HG03135 (cell line): Measurements from ENCODE around the gene LMAN1L.

Source experiments
- ATAC-seq: cut with Tn5 transposase; IDR thresholded peaks from one replicate; pipeline ENCODE4 v1.9.1; 2021; ENCODE audit warnings: mild to moderate bottlenecking, moderate library complexity; ENCODE audit not compliant: unreplicated experiment

The LMAN1L gene

GRCh38 chr15:74812533-74812932, at the start of gene LMAN1L:
LMAN1L (plus strand) TSS chr15:74812835; CDS start chr15:74812855, 20 bp downstream.
- no peak for ATAC-seq

DNA sequence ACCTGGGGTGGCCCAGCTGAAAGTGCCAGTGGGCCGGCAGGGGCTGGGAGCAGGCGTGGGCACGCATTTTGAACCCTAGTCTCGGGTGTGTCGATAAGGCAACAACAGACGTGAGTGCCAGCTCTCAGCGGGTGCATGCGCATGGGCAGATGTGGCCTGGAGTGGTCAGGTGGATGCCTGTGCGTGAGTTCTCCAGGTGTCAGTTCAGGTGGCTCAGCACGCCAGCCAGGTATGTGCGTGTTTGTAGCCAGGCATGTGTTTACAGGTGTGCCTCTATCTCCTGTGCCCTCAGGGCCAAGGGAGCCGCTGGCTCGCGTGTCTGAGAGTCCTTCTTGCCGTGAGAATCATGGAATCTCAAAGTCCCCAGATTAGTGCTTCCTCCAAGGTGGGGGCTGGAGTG, 49.2 kb upstream of the LMAN1L start:
- no peak for ATAC-seq

GRCh38 chr15:74767167-74768098, 45.2 kb upstream of the LMAN1L start:
- ATAC-seq, result no peak

- no peak for ATAC-seq
Observed at GRCh38 chr15:74768099-74768770, 44.4 kb upstream of the LMAN1L start.

DNA sequence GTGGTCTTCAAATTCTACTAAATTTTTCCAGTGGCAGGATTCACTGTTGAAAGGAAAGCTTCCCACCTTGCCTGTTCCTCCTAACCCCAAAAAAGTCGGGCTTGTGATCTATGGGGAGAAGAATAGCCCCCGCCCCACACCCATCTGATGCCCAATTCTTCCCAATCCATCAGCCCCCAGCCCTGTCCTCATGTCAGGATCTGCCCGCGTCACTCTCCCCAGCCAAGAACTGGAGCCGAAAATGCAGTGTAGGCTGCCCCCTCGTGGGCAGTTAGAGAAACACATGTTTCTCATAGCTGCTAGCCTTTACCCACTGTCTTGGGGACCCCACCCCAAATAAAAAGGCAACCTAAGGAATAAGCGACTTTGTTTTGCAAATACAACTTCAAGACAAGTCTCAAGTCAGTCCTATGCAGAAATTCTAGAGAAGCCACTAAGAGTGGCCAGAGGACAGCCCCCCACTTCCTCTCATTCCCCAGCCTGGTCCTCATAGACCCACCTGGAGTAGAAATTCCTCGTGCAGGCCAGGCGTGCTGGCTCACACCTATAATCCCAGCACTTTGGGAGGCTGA, 43.8 kb upstream of the LMAN1L start:
- ATAC-seq, result no peak

- no peak for ATAC-seq
Observed at GRCh38 chr15:74769463-74770025, 43.1 kb upstream of the LMAN1L start.

GRCh38 chr15:74770211-74770903, 42.3 kb upstream of the LMAN1L start:
- no peak for ATAC-seq

DNA sequence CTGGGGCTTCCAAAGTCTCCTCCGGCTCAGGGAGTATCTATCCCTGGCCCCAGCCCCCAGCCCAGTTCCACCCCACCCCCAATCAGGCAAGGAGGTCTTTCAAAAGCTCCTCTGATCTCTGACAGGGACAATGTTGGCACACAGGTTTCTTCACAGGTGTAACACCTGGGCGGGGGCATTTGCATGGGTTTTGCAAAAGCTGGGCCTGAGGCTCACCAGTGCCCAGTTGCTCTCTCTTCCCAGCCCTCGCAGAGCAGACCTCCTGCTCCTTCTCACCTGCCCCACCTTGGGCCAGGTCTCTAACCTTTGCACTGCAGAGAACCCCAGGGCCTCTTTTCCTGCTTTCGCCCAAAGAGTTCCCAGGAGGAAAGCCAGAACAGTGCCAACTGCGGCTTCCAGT, 39.3 kb upstream of the LMAN1L start:
- no peak for ATAC-seq

DNA sequence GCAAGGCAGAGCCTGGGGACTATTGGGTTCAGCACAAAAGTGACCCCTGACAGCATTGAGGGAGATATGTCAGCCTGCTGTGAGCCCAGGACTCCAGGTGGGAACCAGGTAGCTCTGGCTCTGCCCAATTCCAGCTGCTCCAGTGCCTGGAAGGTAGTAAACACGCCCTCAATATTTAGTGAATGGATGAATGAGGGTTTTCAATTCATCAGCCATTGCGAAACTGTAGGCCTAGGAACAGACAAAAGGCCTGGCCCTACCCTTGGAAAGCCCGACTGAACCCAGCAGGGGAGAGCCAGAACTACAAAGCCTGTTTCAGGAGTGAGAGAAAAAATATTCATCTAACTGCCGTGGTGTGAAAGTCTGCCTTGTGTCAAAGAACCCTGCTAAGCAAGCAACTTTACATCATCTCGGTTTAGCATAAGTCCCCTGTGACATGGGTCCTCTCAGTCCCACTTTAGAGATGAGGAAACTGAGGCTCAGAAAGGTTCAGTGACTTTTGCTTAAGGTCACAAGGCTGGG, 38.8 kb upstream of the LMAN1L start:
- ATAC-seq, result no peak

GRCh38 chr15:74775132-74775562, 37.5 kb upstream of the LMAN1L start:
- ATAC-seq, result no peak

- no peak for ATAC-seq
Observed at GRCh38 chr15:74775894-74776293, 36.7 kb upstream of the LMAN1L start.

- ATAC-seq, result no peak
Observed at GRCh38 chr15:74776821-74777768, 35.5 kb upstream of the LMAN1L start.

- ATAC-seq, result no peak
Observed at GRCh38 chr15:74777769-74778598, 34.7 kb upstream of the LMAN1L start.

DNA sequence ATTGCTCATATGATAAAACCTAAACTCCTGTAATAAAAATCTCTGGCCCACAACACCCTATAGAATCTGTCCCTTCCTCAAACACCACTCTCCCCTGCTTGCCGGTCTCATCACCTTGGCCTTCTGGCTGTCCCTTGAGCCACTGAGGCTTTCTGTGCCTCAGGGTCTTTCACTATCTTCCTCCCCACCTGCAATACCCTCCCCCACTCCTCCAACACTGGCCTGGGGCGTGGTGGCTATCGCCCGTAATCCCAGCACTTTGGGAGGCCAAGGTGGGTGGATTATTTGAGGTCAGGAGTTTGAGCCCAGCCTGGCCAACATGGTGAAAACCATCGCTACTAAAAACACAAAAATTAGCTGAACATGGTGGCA, 34.0 kb upstream of the LMAN1L start:
- ATAC-seq, result no peak

GRCh38 chr15:74779162-74779648, 33.4 kb upstream of the LMAN1L start:
- ATAC-seq, result no peak

GRCh38 chr15:74780523-74781430, 31.9 kb upstream of the LMAN1L start:
- no peak for ATAC-seq
